ENCODE data around the gene NINJ2. TPM values are rescaled to one million over a fixed set of nuclear protein-coding genes. Genes with fewer than 3 reads are reported as not detected.

The NINJ2 gene
- polyA plus RNA-seq, 1 donor from 2014 or later, result not detected

- Histone ChIP-seq H3K27me3 (ENCODE audit: insufficient read depth, low read depth, low read length) (no peaks in the 10 kb centered on the region), H3K79me2 (replicated peaks; ENCODE audit: insufficient read depth, low read length) (no peaks in the 10 kb centered on the region), H3K4me2 (ENCODE audit: low read length) (no peak overlapping the region), H4K20me1 (ENCODE audit: insufficient read depth) (no peaks in the 10 kb centered on the region), H3K9me3 (ENCODE audit: low read length) (no peaks in the 10 kb centered on the region), H3K36me3 (ENCODE audit: insufficient read depth, low read length) (no peaks in the 10 kb centered on the region), H3K27ac (ENCODE audit: low read length) (no peak overlapping the region), H3K9me2 (ENCODE audit: insufficient read depth, low read length) (no peaks in the 10 kb centered on the region), H3K4me3 (ENCODE audit: low read length) (no peak overlapping the region), H2AFZ (ENCODE audit: low read depth, low read length) (no peak overlapping the region), H3F3A (ENCODE audit: insufficient read depth, low read length, poor library complexity, severe bottlenecking) (no peaks in the 10 kb centered on the region), H3K9ac (ENCODE audit: low read length) (no peak overlapping the region)
- no peak for TF ChIP-seq EP300 (conservative IDR thresholded peaks at IDR 0.05; ENCODE audit: poor library complexity, severe bottlenecking)
- no peak for TF ChIP-seq SMC3 (conservative IDR thresholded peaks at IDR 0.05; ENCODE audit: poor library complexity)
- no peak for TF ChIP-seq MXI1 (conservative IDR thresholded peaks at IDR 0.05; ENCODE audit: poor library complexity, severe bottlenecking)
- TF ChIP-seq EZH2 (IDR thresholded peaks at IDR 0.05; ENCODE audit: borderline replicate concordance, insufficient read depth, low read length, poor library complexity, severe bottlenecking), result no peak
- TF ChIP-seq, protein P1, sequence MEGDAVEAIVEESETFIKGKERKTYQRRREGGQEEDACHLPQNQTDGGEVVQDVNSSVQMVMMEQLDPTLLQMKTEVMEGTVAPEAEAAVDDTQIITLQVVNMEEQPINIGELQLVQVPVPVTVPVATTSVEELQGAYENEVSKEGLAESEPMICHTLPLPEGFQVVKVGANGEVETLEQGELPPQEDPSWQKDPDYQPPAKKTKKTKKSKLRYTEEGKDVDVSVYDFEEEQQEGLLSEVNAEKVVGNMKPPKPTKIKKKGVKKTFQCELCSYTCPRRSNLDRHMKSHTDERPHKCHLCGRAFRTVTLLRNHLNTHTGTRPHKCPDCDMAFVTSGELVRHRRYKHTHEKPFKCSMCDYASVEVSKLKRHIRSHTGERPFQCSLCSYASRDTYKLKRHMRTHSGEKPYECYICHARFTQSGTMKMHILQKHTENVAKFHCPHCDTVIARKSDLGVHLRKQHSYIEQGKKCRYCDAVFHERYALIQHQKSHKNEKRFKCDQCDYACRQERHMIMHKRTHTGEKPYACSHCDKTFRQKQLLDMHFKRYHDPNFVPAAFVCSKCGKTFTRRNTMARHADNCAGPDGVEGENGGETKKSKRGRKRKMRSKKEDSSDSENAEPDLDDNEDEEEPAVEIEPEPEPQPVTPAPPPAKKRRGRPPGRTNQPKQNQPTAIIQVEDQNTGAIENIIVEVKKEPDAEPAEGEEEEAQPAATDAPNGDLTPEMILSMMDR (IDR thresholded peaks at IDR 0.05; ENCODE audit: poor library complexity, severe bottlenecking), result no peak
- TF ChIP-seq POLR2AphosphoS5 (IDR thresholded peaks at IDR 0.05), result no peak
- no peak for TF ChIP-seq RAD21 (conservative IDR thresholded peaks at IDR 0.05)
- no peak for TF ChIP-seq TAF1 (IDR thresholded peaks at IDR 0.05; ENCODE audit: low read depth)
- no peak for TF ChIP-seq REST (IDR thresholded peaks at IDR 0.05; ENCODE audit: borderline replicate concordance)
Observed at GRCh38 chr12:553216-554000, 109.8 kb downstream of the NINJ2 start.

- no peaks in the 10 kb centered on the region for H3K9me2 ChIP-seq (ENCODE audit: insufficient read depth, low read length)
- H4K20me1 ChIP-seq (ENCODE audit: insufficient read depth), result no peaks in the 10 kb centered on the region
- H2AFZ ChIP-seq (ENCODE audit: low read depth, low read length), result no peak overlapping the region
- H3F3A ChIP-seq (ENCODE audit: insufficient read depth, low read length, poor library complexity, severe bottlenecking), result no peaks in the 10 kb centered on the region
- TF ChIP-seq, protein P1 (IDR thresholded peaks at IDR 0.05; ENCODE audit: poor library complexity, severe bottlenecking), result no peak
- TF ChIP-seq MXI1 (conservative IDR thresholded peaks at IDR 0.05; ENCODE audit: poor library complexity, severe bottlenecking) (no peak), SMC3 (conservative IDR thresholded peaks at IDR 0.05; ENCODE audit: poor library complexity) (no peak), POLR2AphosphoS5 (IDR thresholded peaks at IDR 0.05) (no peak), EP300 (conservative IDR thresholded peaks at IDR 0.05; ENCODE audit: poor library complexity, severe bottlenecking) (no peak), TAF1 (IDR thresholded peaks at IDR 0.05; ENCODE audit: low read depth) (no peak), REST (IDR thresholded peaks at IDR 0.05; ENCODE audit: borderline replicate concordance) (no peak), RAD21 (conservative IDR thresholded peaks at IDR 0.05) (no peak)
- no peak overlapping the region for H3K4me3 ChIP-seq (ENCODE audit: low read length)
- H3K4me2 ChIP-seq (ENCODE audit: low read length), result no peak overlapping the region
- no peaks in the 10 kb centered on the region for H3K79me2 ChIP-seq (replicated peaks; ENCODE audit: insufficient read depth, low read length)
- H3K27ac ChIP-seq (ENCODE audit: low read length), result no peak overlapping the region
- H3K9me3 ChIP-seq (ENCODE audit: low read length), result no peaks in the 10 kb centered on the region
- no peaks in the 10 kb centered on the region for H3K36me3 ChIP-seq (ENCODE audit: insufficient read depth, low read length)
- no peaks in the 10 kb centered on the region for H3K27me3 ChIP-seq (ENCODE audit: insufficient read depth, low read depth, low read length)
- H3K9ac ChIP-seq (ENCODE audit: low read length), result no peak overlapping the region
Observed at GRCh38 chr12:552466-552865, 110.8 kb downstream of the NINJ2 start.
